Activated T-helper 17 cell treated with anti-CD3 and anti-CD28 coated beads, Interleukin-2, amount 50 U/mL, for 72 hours (primary cell): ENCODE data around the gene GABRP. TPM values are rescaled to one million over a fixed set of nuclear protein-coding genes. Genes with fewer than 3 reads are reported as not detected.
"Not testable (repeated sequence)": the region's sequence is repeated elsewhere in the genome, so short reads cannot be mapped to it uniquely, and the experiment has no call there.

Experiments used
- ATAC-seq: fragments of 150-1000 bp; cut with Tn5 transposase; replicated peaks from 2 replicates; pipeline ENCODE4 v1.10.0; 2021; ENCODE audit warnings: mild to moderate bottlenecking, moderate library complexity
- H3K27ac Mint-ChIP-seq: one replicate; pipeline ENCODE4 v1.8.0; 2022; ENCODE audit warnings: mixed read lengths
- H3K27me3 Mint-ChIP-seq: one replicate; pipeline ENCODE4 v1.8.0; 2022; ENCODE audit warnings: mixed read lengths
- H3K36me3 Mint-ChIP-seq: one replicate; pipeline ENCODE4 v1.8.0; 2022; ENCODE audit warnings: low read depth, mild to moderate bottlenecking, mixed read lengths
- H3K4me1 Mint-ChIP-seq: one replicate; pipeline ENCODE4 v1.8.0; 2022; ENCODE audit warnings: mixed read lengths
- H3K4me3 Mint-ChIP-seq: one replicate; pipeline ENCODE4 v1.8.0; 2022; ENCODE audit warnings: mild to moderate bottlenecking, mixed read lengths
- H3K9me3 Mint-ChIP-seq: one replicate; pipeline ENCODE4 v1.8.0; 2022; ENCODE audit warnings: mixed read lengths
- total RNA-seq, 2 donors: library from RNA; stranded (reverse); gene quantifications; one replicate each; pipeline ENCODE4 v1.2.3, GENCODE V29; 2022

GABRP gene
- total RNA-seq, 2 donors from 2014 or later = not detected

DNA sequence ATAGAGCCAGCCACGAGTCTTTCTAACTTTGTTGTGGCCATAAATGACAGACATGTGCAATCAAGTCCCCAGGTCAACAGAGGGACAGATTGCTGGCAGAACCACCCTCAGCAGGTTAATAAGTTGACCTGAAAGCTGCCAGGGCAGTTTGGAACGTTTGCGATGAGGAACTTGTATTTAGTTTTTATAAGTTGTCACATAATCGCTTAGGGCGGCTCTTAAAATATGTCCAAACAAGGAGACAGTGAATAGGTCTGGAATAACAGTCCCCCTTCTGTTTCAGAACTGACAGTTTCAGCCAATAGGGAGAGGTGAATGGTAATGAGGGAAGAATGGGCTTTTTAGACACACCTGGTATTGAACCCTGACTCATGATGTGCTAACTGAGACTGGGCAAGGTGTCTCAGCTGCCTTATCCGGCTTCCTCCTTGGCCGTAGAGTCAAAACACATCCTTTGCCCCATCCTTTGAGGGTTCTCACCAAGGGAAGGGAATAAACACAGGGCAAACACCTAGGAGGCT, 33.6 kb upstream of the GABRP start:
- no peaks in the 10 kb centered on the region for H3K9me3 Mint-ChIP-seq
- H3K27ac Mint-ChIP-seq = no peak overlapping the region
- no peaks in the 10 kb centered on the region for H3K4me1 Mint-ChIP-seq
- no peak overlapping the region for H3K4me3 Mint-ChIP-seq
- H3K27me3 Mint-ChIP-seq = peaks cover 19% of the 10 kb centered on the region
- H3K36me3 Mint-ChIP-seq = no peaks in the 10 kb centered on the region
- no peak for ATAC-seq

DNA sequence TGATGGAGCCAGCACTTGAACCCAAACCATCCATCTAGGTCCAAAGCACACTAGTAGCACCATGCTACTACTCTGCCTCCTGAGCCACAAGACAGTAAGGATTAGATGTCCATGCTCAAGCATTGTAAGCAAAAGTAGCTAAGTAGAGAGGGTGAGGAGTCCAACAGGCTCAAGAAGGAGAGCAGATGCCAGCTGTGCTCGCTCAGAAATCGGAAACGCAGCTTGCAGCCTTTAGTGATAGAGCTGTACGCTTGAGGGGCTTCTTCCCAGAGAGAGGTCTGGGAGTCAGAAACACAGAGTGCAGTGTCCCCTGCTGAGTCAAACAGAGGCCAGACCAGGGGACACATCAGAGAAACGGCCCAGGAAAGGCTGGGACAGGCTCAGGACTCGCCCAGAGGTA, 32.7 kb upstream of the GABRP start:
- ATAC-seq = no peak
- H3K4me1 Mint-ChIP-seq = no peaks in the 10 kb centered on the region
- no peaks in the 10 kb centered on the region for H3K9me3 Mint-ChIP-seq
- no peak overlapping the region for H3K4me3 Mint-ChIP-seq
- no peak overlapping the region for H3K27ac Mint-ChIP-seq
- H3K36me3 Mint-ChIP-seq = no peaks in the 10 kb centered on the region
- peaks cover 18% of the 10 kb centered on the region for H3K27me3 Mint-ChIP-seq

DNA sequence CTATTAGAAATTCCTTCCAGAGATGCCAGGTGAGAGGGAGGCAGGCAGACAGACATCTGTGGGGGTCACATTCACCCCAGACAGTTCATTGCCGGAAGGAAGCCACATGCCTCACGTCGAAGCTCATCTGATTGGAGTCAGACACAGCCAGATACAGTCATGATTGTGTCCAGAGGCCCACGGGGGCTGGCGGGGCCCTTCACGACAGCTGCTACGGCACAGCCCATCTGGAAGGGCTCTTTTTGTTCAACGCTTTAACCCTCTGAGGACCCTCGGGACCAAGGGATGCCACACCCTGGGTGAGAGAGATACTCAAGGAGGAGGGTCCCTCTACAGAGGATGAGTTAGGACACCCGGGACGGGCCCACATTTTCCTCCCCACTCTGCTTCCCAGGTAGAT, 31.9 kb upstream of the GABRP start:
- no peaks in the 10 kb centered on the region for H3K9me3 Mint-ChIP-seq
- no peaks in the 10 kb centered on the region for H3K36me3 Mint-ChIP-seq
- no peaks in the 10 kb centered on the region for H3K4me1 Mint-ChIP-seq
- no peak overlapping the region for H3K27ac Mint-ChIP-seq
- ATAC-seq = no peak
- H3K27me3 Mint-ChIP-seq = peaks cover 16% of the 10 kb centered on the region
- no peak overlapping the region for H3K4me3 Mint-ChIP-seq

DNA sequence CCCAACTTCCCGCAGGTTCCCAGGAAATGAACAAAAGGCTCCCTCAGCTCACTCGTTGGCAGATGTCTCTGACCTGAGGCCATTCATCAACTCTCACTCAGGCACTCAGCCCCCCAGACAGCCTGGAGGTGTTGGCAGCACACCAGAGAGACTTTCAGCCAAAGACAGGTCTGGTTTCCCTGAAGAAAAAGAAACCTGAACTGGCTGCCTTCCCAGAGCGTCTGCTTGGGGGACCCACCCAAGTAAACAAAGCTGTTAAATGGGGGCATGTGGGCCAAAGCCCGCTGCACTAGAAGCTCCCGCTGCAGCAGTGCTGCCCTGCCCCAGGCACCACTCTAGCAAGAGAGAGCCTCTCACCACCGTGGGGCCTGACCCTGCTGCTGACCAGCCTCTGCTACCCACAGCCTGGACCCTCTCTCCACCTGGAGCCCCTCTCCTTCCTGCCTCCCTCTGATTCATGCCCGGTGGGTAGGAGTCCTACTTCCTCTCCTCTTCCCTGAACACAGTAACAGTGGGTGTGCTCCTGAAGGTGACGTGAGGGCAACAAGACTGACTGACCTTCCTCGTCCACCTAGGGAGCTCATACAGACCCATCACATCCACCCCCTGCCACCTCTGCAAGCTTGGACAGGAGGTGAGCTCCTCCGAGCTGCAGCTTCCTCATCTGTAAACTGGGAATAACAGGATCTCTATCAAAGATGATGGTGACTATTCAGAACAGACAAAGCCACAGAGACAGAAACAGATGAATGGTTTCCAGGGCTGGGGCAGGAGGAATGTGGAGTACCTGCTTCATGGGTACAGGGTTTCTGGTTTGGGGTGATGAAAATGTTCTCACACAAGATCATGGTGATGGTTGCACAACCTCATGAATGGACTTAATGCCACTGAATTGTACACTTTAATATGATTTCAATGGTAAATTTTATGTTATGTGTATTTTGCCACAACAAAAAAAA, 31.0 kb upstream of the GABRP start:
- no peaks in the 10 kb centered on the region for H3K36me3 Mint-ChIP-seq
- H3K4me1 Mint-ChIP-seq = no peaks in the 10 kb centered on the region
- no peaks in the 10 kb centered on the region for H3K9me3 Mint-ChIP-seq
- H3K27ac Mint-ChIP-seq = no peak overlapping the region
- peaks cover 13% of the 10 kb centered on the region for H3K27me3 Mint-ChIP-seq
- no peak for ATAC-seq
- no peak overlapping the region for H3K4me3 Mint-ChIP-seq

DNA sequence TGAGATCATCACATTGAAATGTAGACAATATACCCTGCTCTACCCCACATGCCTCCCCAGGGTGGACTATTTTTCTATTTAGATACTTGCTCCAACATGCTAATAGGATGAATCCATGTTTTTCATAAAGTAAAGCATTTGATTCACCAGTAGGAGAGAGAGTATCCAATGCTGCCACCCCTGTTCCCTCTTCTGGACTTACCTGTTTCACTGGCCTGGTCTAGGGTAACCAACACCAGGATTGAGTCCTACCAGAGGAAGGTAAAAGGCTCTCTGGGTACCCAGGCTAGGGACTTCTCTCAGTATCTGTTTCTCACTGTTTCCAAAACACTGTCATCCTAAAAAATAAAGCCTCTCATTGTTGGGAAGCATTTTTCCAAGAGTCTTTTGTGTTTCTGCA, 30.2 kb upstream of the GABRP start:
- H3K9me3 Mint-ChIP-seq = no peaks in the 10 kb centered on the region
- H3K27me3 Mint-ChIP-seq = peaks cover 10% of the 10 kb centered on the region
- no peak overlapping the region for H3K4me3 Mint-ChIP-seq
- ATAC-seq = no peak
- H3K27ac Mint-ChIP-seq = no peak overlapping the region
- H3K36me3 Mint-ChIP-seq = no peaks in the 10 kb centered on the region
- H3K4me1 Mint-ChIP-seq = no peaks in the 10 kb centered on the region

DNA sequence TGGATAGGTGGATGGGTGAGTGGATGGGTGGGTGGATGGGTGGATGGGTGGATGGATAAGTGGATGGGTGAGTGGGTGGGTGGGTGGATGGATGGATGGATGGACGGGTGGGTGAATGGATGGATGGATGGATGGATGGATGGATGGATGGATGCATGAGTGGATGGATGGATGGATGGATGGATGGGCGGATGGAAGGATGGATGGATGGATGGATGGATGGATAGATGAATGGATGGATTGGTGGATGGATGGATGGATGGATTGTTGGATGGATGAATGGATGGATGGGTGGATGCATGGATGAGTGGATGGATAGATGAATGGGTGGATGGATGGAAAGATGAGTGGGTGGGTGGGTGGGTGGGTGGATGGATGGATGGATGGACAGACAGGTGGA, 29.0 kb upstream of the GABRP start:
- H3K9me3 Mint-ChIP-seq, H3K4me1 Mint-ChIP-seq, ATAC-seq, H3K27ac Mint-ChIP-seq, H3K36me3 Mint-ChIP-seq, H3K4me3 Mint-ChIP-seq: not testable (repeated sequence)
- peaks cover 16% of the 10 kb centered on the region for H3K27me3 Mint-ChIP-seq

DNA sequence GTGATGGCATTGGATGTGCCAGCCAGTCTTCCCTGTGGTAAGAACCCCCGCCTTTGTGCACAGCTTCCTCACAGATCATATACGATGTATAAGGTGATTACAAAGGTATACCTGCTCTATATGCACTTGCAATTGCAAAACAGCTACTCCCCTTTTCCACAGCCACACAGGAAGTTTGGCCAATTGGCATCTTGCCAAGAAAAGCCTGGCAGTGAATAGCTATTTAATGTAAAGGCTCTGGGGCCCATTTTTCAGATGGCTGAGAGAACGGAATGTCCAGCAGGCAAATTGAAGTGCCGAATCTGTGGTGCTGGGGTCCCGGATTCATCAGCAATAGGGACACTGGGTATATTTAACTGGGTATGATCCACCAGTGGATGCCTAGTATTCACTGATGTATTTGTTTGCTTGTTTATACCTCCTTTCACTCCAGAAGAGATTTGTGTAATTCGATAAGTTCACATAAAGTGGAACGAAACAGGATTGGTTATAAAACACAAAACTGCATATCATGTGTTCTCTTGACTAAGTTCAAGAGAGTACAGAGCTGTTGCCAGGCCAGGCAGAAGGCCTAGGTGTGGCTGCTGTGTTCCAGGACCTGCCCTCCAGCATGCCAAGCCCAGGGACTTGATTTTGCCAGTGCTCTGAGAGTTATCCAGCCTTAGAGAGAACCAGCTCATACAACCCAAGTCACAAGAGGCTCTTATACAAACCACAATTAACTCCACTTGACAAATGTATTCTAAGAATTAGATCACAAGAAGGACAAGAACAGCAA, 27.7 kb upstream of the GABRP start:
- no peaks in the 10 kb centered on the region for H3K9me3 Mint-ChIP-seq
- H3K27me3 Mint-ChIP-seq = peaks cover 13% of the 10 kb centered on the region
- no peaks in the 10 kb centered on the region for H3K4me1 Mint-ChIP-seq
- H3K36me3 Mint-ChIP-seq = no peaks in the 10 kb centered on the region
- ATAC-seq = no peak
- H3K4me3 Mint-ChIP-seq = no peak overlapping the region
- no peak overlapping the region for H3K27ac Mint-ChIP-seq

DNA sequence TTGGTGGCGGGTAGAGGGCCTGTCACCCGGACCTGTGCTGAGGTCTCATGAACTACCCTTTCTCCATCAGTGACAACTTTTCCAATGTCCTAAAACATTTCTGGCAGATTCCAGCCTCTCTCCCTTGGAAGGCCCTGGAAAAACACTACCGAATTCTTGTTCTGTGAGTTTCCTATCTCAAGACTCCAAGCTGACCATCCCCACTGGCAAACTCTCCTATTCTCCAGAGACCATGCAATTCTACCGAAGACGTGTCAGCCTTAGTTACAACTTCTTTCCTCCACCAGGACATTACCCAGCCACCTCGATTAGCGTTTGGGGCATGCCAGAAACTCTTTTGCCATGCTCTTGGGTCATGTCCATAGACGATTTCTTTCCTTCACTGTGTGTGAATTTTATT, 26.8 kb upstream of the GABRP start:
- Mint-ChIP-seq H3K4me3 (no peak overlapping the region), H3K27ac (no peak overlapping the region), H3K36me3 (no peaks in the 10 kb centered on the region), H3K4me1 (no peaks in the 10 kb centered on the region), H3K27me3 (peaks cover 14% of the 10 kb centered on the region), H3K9me3 (no peaks in the 10 kb centered on the region)
- ATAC-seq = no peak

DNA sequence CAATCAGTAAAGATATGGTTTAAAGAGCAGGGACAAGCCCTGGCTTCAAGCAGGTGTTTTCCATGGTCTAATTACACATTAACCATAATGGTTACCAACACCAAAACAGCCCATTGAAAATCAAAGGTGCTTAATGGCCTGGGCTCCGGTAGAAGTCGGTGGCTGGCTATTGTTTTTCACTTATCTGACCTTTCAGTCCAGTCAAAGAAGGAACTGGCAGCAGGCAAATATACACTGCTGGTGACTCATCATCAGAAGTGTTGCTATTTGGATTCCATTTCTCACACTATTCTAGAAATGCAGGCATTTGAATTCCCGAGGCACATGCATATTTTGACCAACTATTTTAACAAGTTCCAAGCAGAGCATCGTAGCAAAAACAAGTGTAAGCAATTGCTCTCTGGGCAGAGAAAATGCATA, 26.3 kb upstream of the GABRP start:
- no peaks in the 10 kb centered on the region for H3K36me3 Mint-ChIP-seq
- H3K4me3 Mint-ChIP-seq = no peak overlapping the region
- H3K4me1 Mint-ChIP-seq = no peaks in the 10 kb centered on the region
- H3K27ac Mint-ChIP-seq = no peak overlapping the region
- ATAC-seq = no peak
- H3K27me3 Mint-ChIP-seq = peaks cover 14% of the 10 kb centered on the region
- H3K9me3 Mint-ChIP-seq = no peaks in the 10 kb centered on the region

DNA sequence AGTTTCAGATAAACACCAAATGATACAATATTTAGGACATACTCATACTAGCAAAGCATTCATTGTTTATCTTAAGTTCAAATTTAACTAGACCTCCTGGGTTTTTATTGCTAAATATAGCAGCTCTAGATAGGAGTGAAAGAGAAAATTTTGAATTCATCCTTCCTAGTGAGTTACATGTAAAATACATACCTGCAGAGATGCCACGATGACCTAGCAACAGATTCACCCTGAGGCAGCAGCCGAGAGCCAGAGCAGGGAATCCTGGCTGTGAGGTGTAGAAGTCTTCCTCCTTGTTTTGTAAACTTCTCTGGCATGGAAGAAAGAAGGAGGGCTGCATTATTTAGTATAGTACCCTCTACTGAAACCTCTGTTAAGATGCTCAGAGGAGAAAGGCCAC, 25.9 kb upstream of the GABRP start:
- no peak for ATAC-seq
- Mint-ChIP-seq H3K4me1 (no peaks in the 10 kb centered on the region), H3K4me3 (no peak overlapping the region), H3K27me3 (peaks cover 14% of the 10 kb centered on the region), H3K36me3 (no peaks in the 10 kb centered on the region), H3K27ac (no peak overlapping the region), H3K9me3 (no peaks in the 10 kb centered on the region)

DNA sequence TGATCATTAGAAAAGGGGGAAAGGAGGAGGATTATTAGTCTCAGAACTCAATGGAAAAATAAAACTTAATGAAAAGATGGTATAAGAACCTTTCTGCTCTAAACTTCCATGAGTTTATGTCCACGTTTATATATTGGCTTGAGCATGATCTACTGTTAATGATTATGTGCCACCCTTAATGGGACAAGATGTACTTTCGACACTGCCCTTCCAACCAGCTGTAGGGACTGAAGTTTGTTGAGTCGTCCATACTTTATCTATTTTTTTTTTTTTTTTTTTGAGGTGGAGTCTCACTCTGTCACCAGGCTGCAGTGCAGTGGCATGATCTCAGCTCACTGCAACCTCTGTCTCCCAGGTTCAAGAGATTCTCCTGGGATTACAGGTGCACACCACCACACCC, 25.0 kb upstream of the GABRP start:
- Mint-ChIP-seq H3K36me3 (no peaks in the 10 kb centered on the region), H3K9me3 (no peaks in the 10 kb centered on the region), H3K27ac (no peak overlapping the region), H3K27me3 (peaks cover 14% of the 10 kb centered on the region), H3K4me1 (no peaks in the 10 kb centered on the region), H3K4me3 (no peak overlapping the region)
- no peak for ATAC-seq

DNA sequence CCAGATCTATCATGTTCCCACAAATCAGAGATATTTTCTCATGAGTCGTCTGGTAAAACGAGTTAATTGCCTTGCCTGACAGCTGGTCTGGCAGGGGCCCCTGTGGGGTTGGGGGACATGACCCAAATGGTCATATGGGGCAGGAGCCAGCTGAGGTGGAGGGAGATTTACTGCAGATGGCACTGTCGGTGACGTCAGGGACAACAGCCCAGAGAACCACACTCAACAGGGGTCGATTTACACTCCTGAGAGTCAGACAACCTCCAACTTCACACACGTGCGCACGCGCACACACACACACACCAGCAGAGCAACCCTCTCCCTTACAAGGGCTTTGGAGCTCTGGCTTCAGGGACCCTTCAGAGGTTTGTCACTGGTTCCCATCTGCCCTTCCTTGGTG, 23.4 kb upstream of the GABRP start:
- Mint-ChIP-seq H3K36me3 (no peaks in the 10 kb centered on the region), H3K4me1 (no peaks in the 10 kb centered on the region), H3K27ac (no peak overlapping the region), H3K4me3 (no peak overlapping the region), H3K27me3 (peaks cover 14% of the 10 kb centered on the region), H3K9me3 (no peaks in the 10 kb centered on the region)
- no peak for ATAC-seq

DNA sequence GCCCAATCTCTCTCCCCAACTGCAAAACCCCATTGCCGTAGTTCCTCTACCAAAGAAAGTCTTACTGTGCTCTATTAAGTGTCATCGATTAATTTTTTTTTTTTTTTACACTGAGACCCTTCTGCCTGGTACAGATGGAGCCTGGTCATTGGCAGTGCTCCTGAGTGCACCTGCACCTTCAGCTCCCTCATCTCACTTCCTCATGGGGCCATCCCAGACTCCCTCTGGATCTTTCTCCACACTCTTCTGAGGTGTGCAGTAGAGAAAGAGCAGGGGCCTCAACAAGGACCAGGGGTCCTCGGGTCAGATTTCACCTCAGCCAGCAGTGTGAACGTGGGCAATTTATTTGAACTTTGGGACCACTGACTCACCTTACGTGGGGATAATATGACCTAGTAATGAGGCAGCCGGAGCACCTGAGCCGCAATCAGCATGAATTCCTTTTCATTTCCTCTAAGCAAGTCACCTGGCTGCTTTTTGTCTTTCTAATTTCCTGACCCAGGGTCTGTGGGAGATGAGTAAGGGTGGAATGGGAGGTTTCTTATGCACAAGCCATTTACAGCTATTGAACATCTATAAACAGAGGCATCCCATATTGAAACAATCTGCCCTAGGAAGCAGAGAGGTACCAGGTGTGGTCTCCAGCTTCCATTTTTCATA, 22.3 kb upstream of the GABRP start:
- no peaks in the 10 kb centered on the region for H3K4me1 Mint-ChIP-seq
- H3K9me3 Mint-ChIP-seq = no peaks in the 10 kb centered on the region
- H3K4me3 Mint-ChIP-seq = no peak overlapping the region
- H3K27me3 Mint-ChIP-seq = peaks cover 14% of the 10 kb centered on the region
- no peak overlapping the region for H3K27ac Mint-ChIP-seq
- no peaks in the 10 kb centered on the region for H3K36me3 Mint-ChIP-seq
- no peak for ATAC-seq

DNA sequence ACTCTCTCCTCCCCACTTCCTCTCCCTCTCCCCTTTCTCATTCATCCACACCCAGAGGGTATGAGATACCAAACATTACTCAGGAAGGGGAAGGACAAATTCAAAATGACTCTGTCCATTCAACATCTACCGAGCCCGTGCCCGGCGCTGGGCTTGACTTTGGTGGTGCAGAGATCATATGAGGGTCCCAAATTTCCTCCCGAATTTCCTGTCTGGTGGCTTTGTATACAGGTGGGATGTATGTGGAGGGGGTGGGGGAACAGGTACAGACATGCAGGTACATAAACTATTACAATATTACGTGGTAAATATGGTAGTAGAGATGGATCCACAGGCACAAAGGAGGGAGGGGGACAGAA, 21.8 kb upstream of the GABRP start:
- Mint-ChIP-seq H3K36me3 (no peaks in the 10 kb centered on the region), H3K9me3 (no peaks in the 10 kb centered on the region), H3K4me1 (no peaks in the 10 kb centered on the region), H3K27me3 (peaks cover 14% of the 10 kb centered on the region), H3K4me3 (no peak overlapping the region), H3K27ac (no peak overlapping the region)
- ATAC-seq = no peak
